DOHH2 (cell line): Measurements from ENCODE around the gene HMGN4.

Experiments used
- EZH2phosphoT487 ChIP-seq: fragments of 200-600 bp; sonication (generic); IDR thresholded peaks from 2 replicates; pipeline ENCODE4 v1.6.1; 2017; ENCODE audit warnings: borderline replicate concordance, mild to moderate bottlenecking, antibody characterized with exemption, low read length, moderate library complexity, mixed read lengths
- TF ChIP-seq, protein P1 (sequence below): fragments of 200-600 bp; sonication (generic); IDR thresholded peaks from one replicate; pipeline ENCODE4 v1.5.1; 2014; ENCODE audit warnings: antibody characterized with exemption, mild to moderate bottlenecking, low read depth, low read length; ENCODE audit not compliant: poor library complexity, severe bottlenecking

DNA sequence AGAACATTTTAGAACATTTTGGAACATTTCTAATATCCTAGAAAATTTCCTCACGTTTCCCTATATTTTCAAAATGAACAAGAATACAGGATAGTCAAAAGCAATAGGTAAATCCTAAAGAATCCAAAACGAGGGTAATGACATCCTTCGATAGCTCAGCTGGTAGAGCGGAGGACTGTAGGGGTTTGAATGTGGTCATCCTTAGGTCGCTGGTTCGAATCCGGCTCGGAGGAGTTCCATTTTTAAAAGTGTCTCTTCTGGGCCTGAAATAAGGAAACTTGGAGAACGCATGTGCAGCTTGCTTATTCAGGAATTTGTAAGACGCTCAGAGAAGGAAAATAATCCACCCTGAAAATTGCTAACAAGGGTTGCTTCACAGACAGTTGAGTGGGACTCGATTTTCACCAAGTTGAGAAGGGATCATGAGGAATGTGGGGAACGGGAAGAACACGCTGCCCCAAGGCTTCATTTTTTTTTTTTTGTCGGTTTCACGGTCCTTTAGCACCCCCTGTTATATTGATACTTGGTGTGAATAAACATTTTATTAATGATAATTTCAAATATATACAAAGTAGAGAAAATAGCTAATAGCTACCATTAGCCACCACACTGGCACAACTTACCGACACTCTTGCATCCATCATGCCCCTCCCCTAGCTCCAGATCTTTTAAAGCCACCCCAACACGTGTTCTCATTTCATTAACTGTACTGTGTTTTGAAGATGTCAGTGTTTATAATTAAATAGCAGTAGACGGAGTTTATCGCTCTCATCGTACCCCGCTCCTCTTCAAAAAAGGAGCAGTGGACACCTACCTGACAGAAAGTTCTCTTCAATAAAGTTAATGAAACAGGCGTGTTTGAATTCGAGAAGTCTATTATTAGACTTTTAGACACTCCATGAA is 56.8 kb downstream of the HMGN4 start:
- TF ChIP-seq, protein P1, sequence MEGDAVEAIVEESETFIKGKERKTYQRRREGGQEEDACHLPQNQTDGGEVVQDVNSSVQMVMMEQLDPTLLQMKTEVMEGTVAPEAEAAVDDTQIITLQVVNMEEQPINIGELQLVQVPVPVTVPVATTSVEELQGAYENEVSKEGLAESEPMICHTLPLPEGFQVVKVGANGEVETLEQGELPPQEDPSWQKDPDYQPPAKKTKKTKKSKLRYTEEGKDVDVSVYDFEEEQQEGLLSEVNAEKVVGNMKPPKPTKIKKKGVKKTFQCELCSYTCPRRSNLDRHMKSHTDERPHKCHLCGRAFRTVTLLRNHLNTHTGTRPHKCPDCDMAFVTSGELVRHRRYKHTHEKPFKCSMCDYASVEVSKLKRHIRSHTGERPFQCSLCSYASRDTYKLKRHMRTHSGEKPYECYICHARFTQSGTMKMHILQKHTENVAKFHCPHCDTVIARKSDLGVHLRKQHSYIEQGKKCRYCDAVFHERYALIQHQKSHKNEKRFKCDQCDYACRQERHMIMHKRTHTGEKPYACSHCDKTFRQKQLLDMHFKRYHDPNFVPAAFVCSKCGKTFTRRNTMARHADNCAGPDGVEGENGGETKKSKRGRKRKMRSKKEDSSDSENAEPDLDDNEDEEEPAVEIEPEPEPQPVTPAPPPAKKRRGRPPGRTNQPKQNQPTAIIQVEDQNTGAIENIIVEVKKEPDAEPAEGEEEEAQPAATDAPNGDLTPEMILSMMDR: no peak
- TF ChIP-seq EZH2phosphoT487: no peak
